Fibroblast of mammary gland (primary cell): ENCODE results near the gene CENPB.
A peak's percentile ranks its signal among the peaks of the same experiment; 100 is the strongest.

ENCODE experiments used
- DNase-seq: peaks from one replicate; pipeline ENCODE4 v3.0.0-alpha.2; 2010; ENCODE audit warnings: low read depth
- H3K4me3 ChIP-seq: 2 replicates; pipeline ENCODE4 v1.5.1; 2011; ENCODE audit warnings: low read depth, mild to moderate bottlenecking, low read length, moderate library complexity; ENCODE audit not compliant: control insufficient read depth
- TF ChIP-seq, protein P1 (sequence below): conservative IDR thresholded peaks from 2 replicates; pipeline ENCODE4 v1.5.1; 2011; ENCODE audit warnings: low read depth, low read length, inconsistent platforms; ENCODE audit not compliant: control insufficient read depth, insufficient read depth

The CENPB gene

DNA sequence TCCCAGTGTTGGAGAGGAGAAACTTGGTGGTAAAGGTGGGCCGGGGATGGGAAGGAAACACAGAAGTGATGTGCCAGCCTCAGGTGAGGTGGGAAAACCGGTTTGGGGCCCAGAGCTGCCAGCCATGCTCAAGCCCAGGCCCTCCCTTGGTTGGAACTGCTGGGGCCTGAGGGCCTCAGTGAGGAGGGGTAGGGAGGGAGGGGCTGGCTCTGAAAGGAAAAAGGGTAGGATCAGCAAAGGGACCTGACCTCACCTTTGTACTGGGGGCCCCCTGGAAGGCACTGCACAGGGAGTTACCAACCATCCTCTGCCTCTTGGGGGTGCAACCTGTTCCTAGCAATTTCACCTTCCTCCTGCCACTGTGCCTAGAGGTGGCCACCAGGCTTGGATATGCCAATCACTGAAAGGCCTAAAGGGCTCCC, 3.5 kb downstream of the CENPB start:
- H3K4me3 ChIP-seq = no peak overlapping the region
- TF ChIP-seq, protein P1, sequence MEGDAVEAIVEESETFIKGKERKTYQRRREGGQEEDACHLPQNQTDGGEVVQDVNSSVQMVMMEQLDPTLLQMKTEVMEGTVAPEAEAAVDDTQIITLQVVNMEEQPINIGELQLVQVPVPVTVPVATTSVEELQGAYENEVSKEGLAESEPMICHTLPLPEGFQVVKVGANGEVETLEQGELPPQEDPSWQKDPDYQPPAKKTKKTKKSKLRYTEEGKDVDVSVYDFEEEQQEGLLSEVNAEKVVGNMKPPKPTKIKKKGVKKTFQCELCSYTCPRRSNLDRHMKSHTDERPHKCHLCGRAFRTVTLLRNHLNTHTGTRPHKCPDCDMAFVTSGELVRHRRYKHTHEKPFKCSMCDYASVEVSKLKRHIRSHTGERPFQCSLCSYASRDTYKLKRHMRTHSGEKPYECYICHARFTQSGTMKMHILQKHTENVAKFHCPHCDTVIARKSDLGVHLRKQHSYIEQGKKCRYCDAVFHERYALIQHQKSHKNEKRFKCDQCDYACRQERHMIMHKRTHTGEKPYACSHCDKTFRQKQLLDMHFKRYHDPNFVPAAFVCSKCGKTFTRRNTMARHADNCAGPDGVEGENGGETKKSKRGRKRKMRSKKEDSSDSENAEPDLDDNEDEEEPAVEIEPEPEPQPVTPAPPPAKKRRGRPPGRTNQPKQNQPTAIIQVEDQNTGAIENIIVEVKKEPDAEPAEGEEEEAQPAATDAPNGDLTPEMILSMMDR = no peak
- DNase-seq = no peak

DNA sequence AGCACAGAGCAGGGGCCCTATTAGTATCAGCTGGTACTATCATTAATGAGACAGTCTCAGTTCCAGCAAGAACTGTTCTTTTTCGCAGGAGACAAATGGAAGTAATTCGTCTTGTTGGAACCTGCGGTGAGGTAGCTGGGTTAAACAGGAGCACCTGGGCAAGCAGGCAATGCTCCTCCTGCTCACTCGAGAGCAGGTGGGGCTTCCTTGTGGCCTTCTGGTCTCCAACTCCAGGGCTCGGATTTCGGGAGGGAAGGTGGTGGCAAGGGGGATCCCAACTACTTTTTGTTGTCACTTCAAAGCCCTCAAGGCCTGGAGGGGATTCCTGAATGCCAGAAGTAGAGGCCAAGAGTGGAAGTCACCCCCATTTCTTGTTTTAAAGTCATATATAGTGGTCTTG, 3.9 kb downstream of the CENPB start:
- TF ChIP-seq, protein P1 = no peak
- H3K4me3 ChIP-seq = no peak overlapping the region
- no peak for DNase-seq

DNA sequence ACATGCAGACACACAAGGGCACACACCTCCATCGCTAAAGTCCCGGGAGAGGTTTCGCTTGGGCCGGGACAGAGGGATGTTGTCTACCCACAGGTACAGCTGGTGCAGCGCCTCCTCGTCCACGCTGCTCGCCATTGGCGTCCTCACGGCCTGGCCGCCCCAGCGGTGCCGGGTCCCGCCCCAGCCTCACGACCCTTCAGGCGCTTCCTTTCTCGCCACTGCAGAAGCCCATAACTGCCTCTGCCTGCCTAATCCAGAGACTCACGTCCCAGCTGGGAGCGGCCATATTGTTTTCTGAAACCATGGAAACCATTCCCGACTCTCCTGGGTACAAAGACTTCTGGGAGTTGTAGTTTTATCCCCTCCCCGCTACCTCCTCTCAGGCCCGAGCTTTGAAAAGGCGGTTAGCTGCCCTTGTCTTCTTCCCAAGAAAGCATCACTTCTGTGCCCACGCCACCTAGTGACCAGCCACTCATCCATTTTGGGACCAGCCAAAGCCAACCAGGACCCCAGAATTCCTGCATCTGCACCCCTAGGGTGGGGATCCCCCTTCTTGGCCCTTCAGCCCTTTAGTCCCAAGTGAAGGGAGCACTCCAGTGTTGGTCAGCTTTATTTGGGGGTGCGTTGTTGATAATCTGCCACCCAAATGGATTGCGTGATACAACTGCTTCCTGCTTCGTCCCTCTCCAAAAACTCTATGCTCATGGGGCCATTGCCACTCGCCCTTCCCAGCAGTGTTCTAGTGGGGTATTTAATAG, 5.2 kb downstream of the CENPB start, which contains the start of gene SPEF1:
Gene SPEF1, minus strand, starts transcription at position 296 of the 758 bp plus-strand sequence. Its CDS starts 161 bp downstream, at position 135.
- peak; percentile 93 for DNase-seq

DNA sequence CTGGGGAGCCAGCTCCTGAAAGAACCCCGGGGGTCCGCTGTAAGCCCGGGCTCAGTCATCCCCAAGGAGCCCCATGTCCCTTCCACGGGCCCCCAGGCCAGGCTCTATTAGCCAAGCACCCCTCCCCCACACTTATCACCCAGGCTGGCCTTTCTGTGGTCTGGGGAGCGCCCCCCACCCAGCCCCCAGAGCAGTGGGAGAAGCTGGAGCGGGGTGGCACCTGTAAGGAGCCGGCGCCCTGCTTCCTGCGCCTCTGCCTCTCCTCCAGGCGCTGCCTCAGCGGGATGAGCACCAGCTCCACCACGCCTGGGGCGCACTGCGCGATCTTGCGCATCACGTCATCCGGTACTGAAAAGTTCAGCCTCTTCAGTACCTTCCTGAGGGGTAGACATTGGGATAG, 7.6 kb downstream of the CENPB start:
- DNase-seq = no peak
- TF ChIP-seq, protein P1 = no peak
- H3K4me3 ChIP-seq = no peak overlapping the region

More for the DNA sequence above, 5.2 kb downstream of the CENPB start, which contains the start of gene SPEF1:
- H3K4me3 ChIP-seq = peak within 1 kb of the TSS; percentile 44
- TF ChIP-seq, protein P1 = peak; percentile 55

DNA sequence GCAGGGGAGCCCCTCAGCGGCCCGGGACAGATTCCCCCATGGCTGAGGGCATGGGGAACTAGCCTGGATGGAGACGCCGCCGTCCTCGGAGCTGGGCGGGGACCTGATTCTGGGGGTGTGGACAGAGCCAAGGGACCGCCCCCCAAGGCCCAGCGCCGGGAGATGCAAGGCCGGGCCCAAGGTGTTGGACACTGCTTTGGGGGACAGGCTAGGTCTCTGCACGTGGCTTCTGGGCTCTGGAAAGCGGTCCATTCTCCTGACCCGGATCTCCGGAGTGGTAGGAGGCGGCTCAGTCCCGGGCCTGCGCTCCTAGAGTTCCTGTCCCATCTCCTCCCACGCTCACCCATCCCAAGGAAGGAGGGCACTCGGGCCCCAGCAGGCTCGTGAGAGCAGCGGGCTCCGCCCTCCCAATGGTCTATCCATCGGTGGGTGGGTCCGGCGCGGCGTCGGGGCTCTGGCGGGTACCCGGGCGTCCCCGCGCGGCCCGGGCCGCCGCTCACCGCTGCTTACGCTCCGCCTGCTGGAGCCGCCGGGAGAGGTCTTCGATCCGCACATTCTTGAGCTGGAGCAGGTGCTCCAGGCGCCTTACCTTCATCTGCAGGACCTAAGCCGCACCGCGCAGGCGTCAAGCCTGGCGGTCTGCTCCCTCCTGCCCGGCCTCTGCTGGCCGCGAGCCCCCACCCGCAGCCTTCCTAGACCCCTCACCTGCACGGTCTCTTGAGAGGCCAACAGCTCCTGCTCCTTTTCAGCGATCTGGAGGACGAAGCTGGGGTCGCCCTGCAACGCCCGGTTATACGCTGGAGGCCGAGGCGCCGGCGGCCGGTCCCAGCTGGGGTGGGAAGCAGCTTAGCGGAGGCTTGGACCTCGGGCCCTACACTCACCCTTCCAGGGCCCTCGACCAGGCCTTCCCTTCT, 8.6 kb downstream of the CENPB start:
- H3K4me3 ChIP-seq = peak overlapping the region; percentile 59
- TF ChIP-seq, protein P1 = no peak
- peak; percentile 41 for DNase-seq

DNA sequence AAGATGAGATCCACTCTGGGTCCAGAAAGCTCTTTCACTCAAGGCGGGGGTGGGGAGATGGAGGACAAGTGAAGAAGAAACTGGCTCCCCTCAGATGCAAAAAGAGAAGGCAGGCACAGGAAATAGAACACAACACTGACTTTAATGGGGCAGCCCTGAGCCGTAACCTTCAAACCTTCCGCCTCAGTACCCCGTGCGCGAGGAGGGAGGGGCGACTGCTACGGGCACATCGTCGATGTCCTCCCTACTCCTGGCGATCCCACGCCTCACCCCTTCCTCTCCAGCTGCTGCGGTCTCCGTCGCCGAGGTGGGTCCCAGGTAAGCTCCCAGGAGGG, 9.2 kb downstream of the CENPB start:
- TF ChIP-seq, protein P1 = no peak
- peak overlapping the region; percentile 59 for H3K4me3 ChIP-seq
- DNase-seq = no peak
